Stimulated activated CD4-positive, alpha-beta T cell treated with anti-CD3 and anti-CD28 coated beads, Interleukin-1b, Interleukin-23, amount 100 ng/mL, for 4 hours (primary cell): ENCODE measurements around the gene IFT57.
"Not testable (repeated sequence)": the region's sequence is repeated elsewhere in the genome, so short reads cannot be mapped to it uniquely, and the experiment has no call there.

Experiments
- DNase-seq, 2 donors: peaks; one replicate each; pipeline ENCODE4 v3.0.0-alpha.2; 2020; ENCODE audit warnings: low read depth in 2 of 2

IFT57 gene

GRCh38 chr3:108221911-108222852 lies at the start of gene IFT57:
IFT57 (minus strand) TSS chr3:108222424; CDS start chr3:108222322, 102 bp downstream.
- DNase-seq, result peak; percentile 84 to 90

DNA sequence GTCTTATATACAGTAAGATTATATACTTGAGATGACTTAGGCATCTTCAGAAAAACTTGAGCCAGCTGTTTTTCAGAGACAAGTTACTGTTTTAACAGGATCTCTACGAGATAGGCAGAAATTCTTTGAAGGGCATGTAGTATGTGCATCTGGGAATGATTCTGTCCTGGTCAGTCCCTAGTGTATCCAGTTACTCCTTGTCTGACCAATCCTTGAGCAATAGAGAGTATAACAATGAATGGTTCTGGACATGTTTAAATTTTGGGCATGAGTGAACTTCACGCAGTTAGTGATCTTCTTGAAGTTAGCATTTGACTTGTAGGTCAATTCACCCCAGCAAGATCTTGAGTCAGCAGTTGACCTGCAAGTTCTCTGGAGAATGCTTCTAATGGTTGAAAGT lies 49.4 kb upstream of the IFT57 start:
- DNase-seq, result no peak

- not testable (repeated sequence) for DNase-seq
Observed at GRCh38 chr3:108268235-108268634, 46.0 kb upstream of the IFT57 start.

DNA sequence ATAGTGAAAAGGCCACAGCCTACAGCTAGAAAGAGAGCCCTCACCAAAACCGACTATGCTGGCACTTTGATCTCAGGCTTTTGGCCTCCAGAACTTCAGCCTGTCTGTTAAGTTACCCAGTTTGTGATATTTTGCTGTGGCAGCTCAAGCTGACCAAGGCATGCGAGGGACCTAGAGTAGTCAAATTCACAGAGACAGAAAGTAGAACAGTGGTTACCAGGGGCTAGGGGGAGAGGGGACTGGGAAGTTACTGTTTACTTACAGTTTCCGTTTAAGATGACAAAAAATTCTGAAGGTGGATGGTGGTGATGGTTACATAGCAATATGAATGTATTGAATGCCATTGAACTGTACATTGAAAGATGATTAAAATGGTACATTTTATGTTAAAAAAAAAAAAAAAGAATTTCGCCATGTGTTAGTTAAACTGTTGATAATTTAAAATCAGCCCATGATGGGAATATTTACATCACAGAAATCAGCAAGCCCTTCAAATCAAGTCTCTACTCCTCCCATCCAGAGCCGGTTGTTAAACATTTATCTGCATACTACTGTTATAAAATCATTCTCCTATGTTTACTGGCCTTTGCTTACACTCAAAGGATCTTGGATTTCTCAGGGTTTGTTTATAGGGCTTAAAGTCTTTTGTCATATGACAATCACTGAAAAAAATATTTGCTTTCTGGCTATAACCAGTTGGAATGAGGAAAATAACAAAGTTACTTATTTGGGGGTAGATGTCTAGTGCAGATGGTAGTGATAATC lies 42.5 kb upstream of the IFT57 start:
- not testable (repeated sequence) for DNase-seq

- no peak for DNase-seq
Observed at GRCh38 chr3:108255131-108255530, 32.9 kb upstream of the IFT57 start.

DNA sequence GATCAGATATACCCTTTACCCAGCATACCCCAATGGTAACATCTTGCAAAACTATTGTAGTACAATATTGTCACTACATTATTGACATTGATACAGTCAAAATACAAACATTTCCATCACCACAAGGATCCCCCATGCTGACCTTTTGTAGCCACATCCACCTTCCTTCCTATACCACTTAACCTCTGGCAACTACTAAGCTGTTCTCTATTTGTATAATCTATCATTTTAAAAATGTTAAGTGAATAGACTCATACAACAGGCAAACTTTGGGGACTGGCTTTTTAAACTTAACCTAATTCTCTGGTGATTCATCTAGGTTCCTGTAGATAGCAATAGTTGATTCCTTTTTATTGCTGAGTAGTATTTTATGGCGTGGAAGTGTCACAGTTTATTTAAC lies 29.6 kb upstream of the IFT57 start:
- no peak for DNase-seq

- DNase-seq, result no peak
Observed at GRCh38 chr3:108251265-108251664, 29.0 kb upstream of the IFT57 start.

DNA sequence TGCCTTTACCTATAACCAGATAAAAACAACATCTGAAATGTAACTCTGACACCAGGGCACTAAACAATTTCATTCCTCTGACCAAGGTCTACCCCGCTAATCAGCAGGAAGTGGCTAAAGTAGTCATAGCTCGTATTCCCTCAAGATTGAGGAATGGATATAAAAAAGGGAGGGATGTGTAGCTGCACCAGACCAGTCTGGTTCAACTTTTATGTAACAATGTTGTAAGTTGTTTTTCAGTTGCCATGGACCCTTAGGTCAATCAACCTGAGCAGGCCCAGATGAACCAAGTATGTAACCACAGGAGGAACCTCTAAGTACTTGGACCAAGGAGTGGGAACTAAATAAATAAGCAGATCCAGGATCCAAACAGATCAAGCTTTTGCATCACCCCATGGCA lies 28.4 kb upstream of the IFT57 start:
- DNase-seq, result no peak

- no peak for DNase-seq
Observed at GRCh38 chr3:108243243-108243642, 21.0 kb upstream of the IFT57 start.

- DNase-seq, result no peak
Observed at GRCh38 chr3:108242776-108243175, 20.6 kb upstream of the IFT57 start.

- no peak for DNase-seq
Observed at GRCh38 chr3:108241721-108242120, 19.5 kb upstream of the IFT57 start.

DNA sequence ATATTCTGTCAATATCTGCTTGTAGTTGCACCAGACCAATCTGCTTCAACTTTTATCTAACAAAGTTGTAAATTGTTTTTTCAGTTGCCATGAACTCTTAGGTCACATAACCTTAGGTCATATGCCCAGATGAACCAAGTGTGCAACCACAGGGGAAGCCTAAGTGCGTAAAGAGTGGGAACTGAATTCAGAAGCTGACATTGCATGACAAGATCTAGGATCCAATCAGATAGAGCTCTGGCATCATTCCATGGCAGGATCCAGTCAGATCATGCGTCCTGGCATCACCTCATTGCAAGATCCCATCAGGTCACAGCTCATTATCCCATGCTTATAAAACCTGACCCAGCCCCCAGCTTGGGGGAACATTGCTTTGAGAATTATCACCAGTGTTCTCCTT lies 18.9 kb upstream of the IFT57 start:
- no peak for DNase-seq

GRCh38 chr3:108239082-108239481 lies 16.9 kb upstream of the IFT57 start:
- DNase-seq, result no peak

- no peak for DNase-seq
Observed at GRCh38 chr3:108235290-108235689, 13.1 kb upstream of the IFT57 start.

DNA sequence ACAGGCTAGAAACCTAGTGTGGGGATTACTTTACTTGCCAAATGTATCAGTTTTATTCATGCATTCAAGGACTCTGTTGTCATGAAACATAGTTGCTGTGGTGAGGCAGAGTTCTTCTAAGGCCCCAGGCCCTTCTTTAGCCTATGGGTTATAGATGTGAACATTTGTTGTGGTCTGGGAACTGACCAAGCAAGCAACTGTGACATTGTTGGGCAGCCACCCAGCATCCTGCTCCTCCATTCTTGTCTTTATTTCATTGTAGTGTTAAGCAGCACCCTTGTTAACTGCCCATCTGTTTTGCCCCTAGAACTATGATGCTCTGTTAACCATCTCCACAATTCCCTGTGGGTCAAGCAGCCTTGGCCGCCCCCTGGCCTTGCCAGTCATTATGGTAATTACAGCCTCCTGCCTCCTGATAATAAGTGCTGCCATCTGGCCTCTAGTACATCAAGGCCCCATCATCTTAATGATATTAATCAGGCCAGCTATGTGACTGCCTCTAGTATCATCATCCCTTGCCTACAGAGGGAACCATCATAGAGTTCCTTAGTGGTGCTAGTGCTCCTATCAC lies 12.2 kb upstream of the IFT57 start:
- no peak for DNase-seq

DNA sequence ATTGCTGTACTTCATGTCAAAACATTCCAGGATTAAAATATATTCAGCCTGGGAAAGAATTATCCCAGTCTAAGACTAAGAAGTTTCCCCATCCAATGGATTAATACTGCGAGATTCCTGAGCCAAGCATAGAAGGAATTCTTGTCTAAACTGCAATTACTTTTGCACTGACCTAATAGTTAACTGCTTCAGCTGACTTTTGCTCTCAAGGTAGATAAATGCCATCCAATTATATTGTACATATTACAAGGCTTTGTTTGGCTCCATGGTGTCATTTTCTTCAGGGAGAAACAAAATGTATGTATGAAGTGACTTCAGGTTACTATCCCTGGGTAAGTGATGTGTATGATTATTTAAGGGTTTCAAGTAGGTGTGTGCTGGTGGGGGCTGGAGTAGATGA lies 6.1 kb upstream of the IFT57 start:
- no peak for DNase-seq

- DNase-seq, result no peak
Observed at GRCh38 chr3:108227131-108227530, 4.9 kb upstream of the IFT57 start.

- DNase-seq, result no peak
Observed at GRCh38 chr3:108225221-108225620, 3.0 kb upstream of the IFT57 start.

GRCh38 chr3:108223928-108224327 lies 1.7 kb upstream of the IFT57 start:
- no peak for DNase-seq

GRCh38 chr3:108222853-108223565 lies 785 bp upstream of the IFT57 start:
- DNase-seq, result no peak

GRCh38 chr3:108221393-108221792 lies 831 bp downstream of the IFT57 start:
- no peak for DNase-seq

DNA sequence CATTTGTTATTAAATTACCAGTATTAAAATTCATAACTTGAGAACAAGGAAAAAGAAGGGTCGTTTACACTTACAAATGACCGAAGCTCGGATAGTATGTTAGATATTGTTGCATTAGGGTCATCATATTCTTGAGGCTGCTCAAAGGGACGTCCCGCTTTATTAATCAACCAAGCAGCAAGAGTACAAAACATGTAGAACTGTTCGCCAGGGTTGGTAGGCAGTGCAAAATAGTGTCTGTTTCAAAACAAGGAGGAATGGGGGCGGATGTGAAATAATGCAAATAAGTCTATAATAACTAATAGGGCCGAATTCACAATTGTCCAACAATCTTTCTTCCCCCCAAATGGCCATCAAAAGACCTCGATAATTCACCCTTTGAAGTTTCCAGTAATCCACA lies 2.9 kb downstream of the IFT57 start:
- DNase-seq, result no peak
